ENCODE measurements around the gene RNF20.

DNA sequence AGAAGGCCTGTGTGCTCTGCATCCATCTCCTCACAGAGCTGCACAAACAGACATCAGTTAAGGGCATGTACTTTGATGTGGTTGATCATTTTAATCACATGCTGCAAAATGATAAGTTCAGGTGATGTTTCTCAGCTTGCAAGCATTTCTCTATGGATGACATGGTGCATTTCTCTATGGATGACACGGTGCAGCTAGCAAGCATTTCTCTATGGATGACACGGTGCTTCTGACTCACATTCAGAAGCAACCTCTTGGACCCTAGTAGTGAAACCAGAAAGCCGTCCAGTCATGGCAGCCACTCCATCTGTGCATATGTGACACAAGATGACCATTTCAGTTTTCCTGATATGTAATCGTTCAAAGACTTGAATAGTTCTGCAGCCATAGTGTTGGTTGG is 24.1 kb upstream of the RNF20 start:
- TF ChIP-seq HMG20A (CRISPR knock-in tag; IDR thresholded peaks at IDR 0.05; ENCODE audit: borderline replicate concordance) (no peak), ZNF703 (CRISPR knock-in tag; IDR thresholded peaks at IDR 0.05; ENCODE audit: borderline replicate concordance) (no peak), ZNF577 (CRISPR knock-in tag; IDR thresholded peaks at IDR 0.05; ENCODE audit: borderline replicate concordance, low read depth) (no peak), PAX8 (CRISPR knock-in tag; IDR thresholded peaks at IDR 0.05; ENCODE audit: borderline replicate concordance) (no peak), CREB3 (CRISPR knock-in tag; IDR thresholded peaks at IDR 0.05) (no peak), SRSF1 (optimal IDR thresholded peaks at IDR 0.05; ENCODE audit: low read depth, low read length) (no peak), ZBTB38 (CRISPR knock-in tag; IDR thresholded peaks at IDR 0.05) (no peak), ISX (CRISPR knock-in tag; conservative IDR thresholded peaks at IDR 0.05) (no peak)

All from HepG2 (cell line).